Measurements from ENCODE around the gene RBM20. TPM values are rescaled to one million over a fixed set of nuclear protein-coding genes. Genes with fewer than 3 reads are reported as not detected.

Gene RBM20
- total RNA-seq, 1 donor from 2014 or later: 0.67 TPM

Other genes with a start within 250 kb of the RBM20 start
- gene DUSP5, start 146.4 kb upstream of the RBM20 start, total RNA-seq: 53.5 TPM
- 48.6 TPM for gene SMC3, start 76.6 kb upstream of the RBM20 start, total RNA-seq
- 124 TPM for gene PDCD4, start 227.6 kb downstream of the RBM20 start, total RNA-seq